Muscle of back (tissue), 11 donors: ENCODE results near the gene KCNIP4. TPM values are rescaled to one million over a fixed set of nuclear protein-coding genes. Genes with fewer than 3 reads are reported as not detected.
"Not testable (repeated sequence)": the region's sequence is repeated elsewhere in the genome, so short reads cannot be mapped to it uniquely, and the experiment has no call there.

Source experiments
- DNase-seq, 3 donors: peaks; one replicate each; pipeline versions ENCODE4 v3.0.0 to v3.0.0-alpha.2; 2013
- polyA plus RNA-seq, 10 donors: library from polyadenylated mRNA; unstranded; fragments of 120-200 nt; gene quantifications; one replicate each; pipeline ENCODE4 v1.2.1, GENCODE V29; 2013; ENCODE audit not compliant: insufficient read length in 10 of 10

KCNIP4 gene
- polyA plus RNA-seq, 10 donors = 1.5 to 3.5 (median 2.9) TPM

- DNase-seq = no peak
Measured at GRCh38 chr4:20868108-20868507, 1080.5 kb downstream of the KCNIP4 start.

GRCh38 chr4:20860878-20861277 is 1087.7 kb downstream of the KCNIP4 start:
- no peak for DNase-seq

- peak in 1 of 3 donors; percentile 4 for DNase-seq
Measured at GRCh38 chr4:20859097-20859781, 1089.3 kb downstream of the KCNIP4 start.

GRCh38 chr4:20857081-20857480 is 1091.5 kb downstream of the KCNIP4 start:
- DNase-seq = no peak

GRCh38 chr4:20847124-20847747 is 1101.3 kb downstream of the KCNIP4 start:
- no peak for DNase-seq

GRCh38 chr4:20844311-20844710 is 1104.3 kb downstream of the KCNIP4 start:
- no peak for DNase-seq

- no peak for DNase-seq
Measured at GRCh38 chr4:20840648-20841190, 1107.9 kb downstream of the KCNIP4 start.

GRCh38 chr4:20839957-20840356 is 1108.6 kb downstream of the KCNIP4 start:
- peak; percentile 7 to 73 (median 22) for DNase-seq

GRCh38 chr4:20838476-20838875 is 1110.1 kb downstream of the KCNIP4 start:
- no peak for DNase-seq

- DNase-seq = no peak
Measured at GRCh38 chr4:20832826-20833225, 1115.7 kb downstream of the KCNIP4 start.

GRCh38 chr4:20831746-20832145 is 1116.8 kb downstream of the KCNIP4 start:
- DNase-seq = no peak

- no peak for DNase-seq
Measured at GRCh38 chr4:20829617-20830357, 1118.8 kb downstream of the KCNIP4 start.

GRCh38 chr4:20825505-20825904 is 1123.1 kb downstream of the KCNIP4 start:
- DNase-seq = no peak

GRCh38 chr4:20816287-20816686 is 1132.3 kb downstream of the KCNIP4 start:
- no peak for DNase-seq

GRCh38 chr4:20813700-20814099 is 1134.9 kb downstream of the KCNIP4 start:
- peak; percentile 10 to 39 (median 10) for DNase-seq

GRCh38 chr4:20809812-20810211 is 1138.8 kb downstream of the KCNIP4 start:
- no peak for DNase-seq

GRCh38 chr4:20805716-20806115 is 1142.9 kb downstream of the KCNIP4 start:
- DNase-seq = no peak

GRCh38 chr4:20787940-20788665 is 1160.5 kb downstream of the KCNIP4 start:
- DNase-seq = peak in 2 of 3 donors; percentile 7 to 15

GRCh38 chr4:20783134-20783533 is 1165.4 kb downstream of the KCNIP4 start:
- not testable (repeated sequence) for DNase-seq

GRCh38 chr4:20778896-20779295 is 1169.7 kb downstream of the KCNIP4 start:
- DNase-seq = no peak

GRCh38 chr4:20773144-20773997 is 1175.2 kb downstream of the KCNIP4 start:
- peak; percentile 47 to 78 (median 70) for DNase-seq
